C4-2B (cell line): Measurements from ENCODE around the gene TRAF3IP1.

Experiments
- CTCF ChIP-seq: fragments of 450-650 bp; conservative IDR thresholded peaks from 2 replicates; pipeline ENCODE4 v1.5.1; 2017; ENCODE audit warnings: mild to moderate bottlenecking
- ZFX ChIP-seq: fragments of 450-650 bp; IDR thresholded peaks from 2 replicates; pipeline ENCODE4 v1.6.1; 2017

GRCh38 chr2:238279324-238279682 is 41.0 kb upstream of the TRAF3IP1 start:
- no peak for TF ChIP-seq CTCF
- no peak for TF ChIP-seq ZFX
